Measurements from ENCODE around the gene RNF126.

Gene RNF126

GRCh38 chr19:610801-611480, 52.1 kb downstream of the RNF126 start:
- Histone ChIP-seq H3K27ac (replicated peaks) (peak overlapping the region; percentile 64), H3K27me3 (ENCODE audit: insufficient read depth, poor library complexity, severe bottlenecking) (no peaks in the 10 kb centered on the region), H3K4me3 (replicated peaks; ENCODE audit: insufficient read depth, low read length) (0 out of 2 replicates have a peak overlapping the region, but pooled peaks have one; percentile 18)
- peak in 1 of 2 experiments; percentile 60 for DNase-seq (ENCODE audit: low read depth in 1 of 2, low spot score in 1 of 2)
- TF ChIP-seq POLR2AphosphoS5 (IDR thresholded peaks at IDR 0.05; ENCODE audit: low read depth) (peak; percentile 37; the same call in 1 of the 2 replicates), GABPA (IDR thresholded peaks at IDR 0.05; ENCODE audit: low read depth) (peak; percentile 60; the same call in 1 of the 2 replicates)
- TF ChIP-seq, protein P1, sequence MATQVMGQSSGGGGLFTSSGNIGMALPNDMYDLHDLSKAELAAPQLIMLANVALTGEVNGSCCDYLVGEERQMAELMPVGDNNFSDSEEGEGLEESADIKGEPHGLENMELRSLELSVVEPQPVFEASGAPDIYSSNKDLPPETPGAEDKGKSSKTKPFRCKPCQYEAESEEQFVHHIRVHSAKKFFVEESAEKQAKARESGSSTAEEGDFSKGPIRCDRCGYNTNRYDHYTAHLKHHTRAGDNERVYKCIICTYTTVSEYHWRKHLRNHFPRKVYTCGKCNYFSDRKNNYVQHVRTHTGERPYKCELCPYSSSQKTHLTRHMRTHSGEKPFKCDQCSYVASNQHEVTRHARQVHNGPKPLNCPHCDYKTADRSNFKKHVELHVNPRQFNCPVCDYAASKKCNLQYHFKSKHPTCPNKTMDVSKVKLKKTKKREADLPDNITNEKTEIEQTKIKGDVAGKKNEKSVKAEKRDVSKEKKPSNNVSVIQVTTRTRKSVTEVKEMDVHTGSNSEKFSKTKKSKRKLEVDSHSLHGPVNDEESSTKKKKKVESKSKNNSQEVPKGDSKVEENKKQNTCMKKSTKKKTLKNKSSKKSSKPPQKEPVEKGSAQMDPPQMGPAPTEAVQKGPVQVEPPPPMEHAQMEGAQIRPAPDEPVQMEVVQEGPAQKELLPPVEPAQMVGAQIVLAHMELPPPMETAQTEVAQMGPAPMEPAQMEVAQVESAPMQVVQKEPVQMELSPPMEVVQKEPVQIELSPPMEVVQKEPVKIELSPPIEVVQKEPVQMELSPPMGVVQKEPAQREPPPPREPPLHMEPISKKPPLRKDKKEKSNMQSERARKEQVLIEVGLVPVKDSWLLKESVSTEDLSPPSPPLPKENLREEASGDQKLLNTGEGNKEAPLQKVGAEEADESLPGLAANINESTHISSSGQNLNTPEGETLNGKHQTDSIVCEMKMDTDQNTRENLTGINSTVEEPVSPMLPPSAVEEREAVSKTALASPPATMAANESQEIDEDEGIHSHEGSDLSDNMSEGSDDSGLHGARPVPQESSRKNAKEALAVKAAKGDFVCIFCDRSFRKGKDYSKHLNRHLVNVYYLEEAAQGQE (IDR thresholded peaks at IDR 0.05; ENCODE audit: insufficient replicate concordance, low read depth): no peak

GRCh38 chr19:610071-610800, 52.8 kb downstream of the RNF126 start:
- Histone ChIP-seq H3K4me3 (replicated peaks; ENCODE audit: insufficient read depth, low read length) (peak overlapping the region; percentile 18; the same call in 1 of the 2 replicates), H3K27me3 (ENCODE audit: insufficient read depth, poor library complexity, severe bottlenecking) (no peaks in the 10 kb centered on the region), H3K27ac (replicated peaks) (peak overlapping the region; percentile 64)
- TF ChIP-seq SPI1 (IDR thresholded peaks at IDR 0.05; ENCODE audit: borderline replicate concordance, low read depth) (no peak), GABPA (IDR thresholded peaks at IDR 0.05; ENCODE audit: low read depth) (no peak), POLR2AphosphoS5 (IDR thresholded peaks at IDR 0.05; ENCODE audit: low read depth) (no peak)
- TF ChIP-seq, protein P1 (IDR thresholded peaks at IDR 0.05; ENCODE audit: insufficient replicate concordance, low read depth): no peak
- TF ChIP-seq, protein P2, sequence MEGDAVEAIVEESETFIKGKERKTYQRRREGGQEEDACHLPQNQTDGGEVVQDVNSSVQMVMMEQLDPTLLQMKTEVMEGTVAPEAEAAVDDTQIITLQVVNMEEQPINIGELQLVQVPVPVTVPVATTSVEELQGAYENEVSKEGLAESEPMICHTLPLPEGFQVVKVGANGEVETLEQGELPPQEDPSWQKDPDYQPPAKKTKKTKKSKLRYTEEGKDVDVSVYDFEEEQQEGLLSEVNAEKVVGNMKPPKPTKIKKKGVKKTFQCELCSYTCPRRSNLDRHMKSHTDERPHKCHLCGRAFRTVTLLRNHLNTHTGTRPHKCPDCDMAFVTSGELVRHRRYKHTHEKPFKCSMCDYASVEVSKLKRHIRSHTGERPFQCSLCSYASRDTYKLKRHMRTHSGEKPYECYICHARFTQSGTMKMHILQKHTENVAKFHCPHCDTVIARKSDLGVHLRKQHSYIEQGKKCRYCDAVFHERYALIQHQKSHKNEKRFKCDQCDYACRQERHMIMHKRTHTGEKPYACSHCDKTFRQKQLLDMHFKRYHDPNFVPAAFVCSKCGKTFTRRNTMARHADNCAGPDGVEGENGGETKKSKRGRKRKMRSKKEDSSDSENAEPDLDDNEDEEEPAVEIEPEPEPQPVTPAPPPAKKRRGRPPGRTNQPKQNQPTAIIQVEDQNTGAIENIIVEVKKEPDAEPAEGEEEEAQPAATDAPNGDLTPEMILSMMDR (IDR thresholded peaks at IDR 0.05; ENCODE audit: insufficient read depth, low read length): no peak
- peak in 1 of 2 experiments; percentile 67 for DNase-seq (ENCODE audit: low read depth in 1 of 2, low spot score in 1 of 2)

GRCh38 chr19:609004-609346, 54.0 kb downstream of the RNF126 start:
- DNase-seq (ENCODE audit: low read depth in 1 of 2, low spot score in 1 of 2): peak in 1 of 2 experiments; percentile 75
- H3K4me3 ChIP-seq (replicated peaks; ENCODE audit: insufficient read depth, low read length): no peak overlapping the region
- TF ChIP-seq, protein P2 (IDR thresholded peaks at IDR 0.05; ENCODE audit: insufficient read depth, low read length): no peak
- TF ChIP-seq SPI1 (IDR thresholded peaks at IDR 0.05; ENCODE audit: borderline replicate concordance, low read depth) (peak; percentile 63; the same call in 1 of the 2 replicates), POLR2AphosphoS5 (IDR thresholded peaks at IDR 0.05; ENCODE audit: low read depth) (peak; percentile 37; the same call in 1 of the 2 replicates), GABPA (IDR thresholded peaks at IDR 0.05; ENCODE audit: low read depth) (peak; percentile 62)
- no peaks in the 10 kb centered on the region for H3K27me3 ChIP-seq (ENCODE audit: insufficient read depth, poor library complexity, severe bottlenecking)
- peak overlapping the region; percentile 59 for H3K27ac ChIP-seq (replicated peaks)

All from HL-60 (cell line).